ENCODE results near the gene SAFB2. TPM values are rescaled to one million over a fixed set of nuclear protein-coding genes. Genes with fewer than 3 reads are reported as not detected.

SAFB2 gene
- total RNA-seq, 1 donor = 38.0 TPM

DNA sequence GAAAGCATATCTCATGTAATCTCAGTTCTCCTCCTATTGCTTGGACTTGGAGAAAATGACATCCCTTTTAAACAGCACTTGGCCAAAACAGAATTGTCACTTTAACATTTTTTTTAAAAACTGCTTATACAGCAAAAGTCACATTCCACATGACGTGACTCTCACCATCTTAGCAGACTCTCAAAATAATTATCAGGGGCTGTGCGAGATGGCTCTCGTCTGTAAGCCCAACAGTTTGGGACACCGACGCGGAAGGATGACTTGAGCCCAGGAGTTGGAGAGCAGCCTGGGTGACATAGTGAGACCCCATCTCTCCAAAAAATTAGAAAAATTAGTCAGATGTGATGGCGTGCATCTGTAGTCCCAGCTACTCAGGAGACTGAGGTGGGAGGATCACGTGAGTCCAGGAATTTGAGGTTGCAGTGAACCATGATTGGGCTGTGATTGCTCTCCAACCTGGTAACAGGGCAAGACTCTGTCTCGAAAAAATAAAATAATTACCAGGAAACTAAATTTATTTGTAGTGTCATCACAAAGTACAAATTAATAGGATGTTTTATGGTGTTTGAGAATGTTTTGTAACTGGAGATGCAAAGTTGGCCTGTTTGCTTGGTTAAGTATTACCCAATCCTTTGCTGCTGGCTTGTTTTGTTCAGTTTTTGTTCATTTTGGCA lies 9.1 kb upstream of the SAFB2 start:
- Histone ChIP-seq H3K4me1 (ENCODE audit: insufficient read depth, low read length) (peaks cover 35% of the 10 kb centered on the region), H3K27ac (ENCODE audit: low read depth, low read length) (peak overlapping the region; percentile 65), H4K20me1 (ENCODE audit: insufficient read depth, low read length) (peaks cover 61% of the 10 kb centered on the region), H3K9me3 (ENCODE audit: low read depth, low read length) (no peaks in the 10 kb centered on the region), H2AFZ (ENCODE audit: low read length) (no peak overlapping the region), H3K27me3 (ENCODE audit: insufficient read depth, low read length) (no peaks in the 10 kb centered on the region), H3K36me3 (ENCODE audit: insufficient read depth, low read length) (peaks cover 36% of the 10 kb centered on the region), H3K4me2 (ENCODE audit: insufficient read depth, low read length) (peak overlapping the region; percentile 30), H3K79me2 (ENCODE audit: insufficient read depth, low read length) (peaks cover 99% of the 10 kb centered on the region), H3K4me3 (ENCODE audit: insufficient read depth, low read length) (no peak overlapping the region)
- DNase-seq (ENCODE audit: insufficient read length, low spot score, missing footprints) = no peak
- TF ChIP-seq, protein P1, sequence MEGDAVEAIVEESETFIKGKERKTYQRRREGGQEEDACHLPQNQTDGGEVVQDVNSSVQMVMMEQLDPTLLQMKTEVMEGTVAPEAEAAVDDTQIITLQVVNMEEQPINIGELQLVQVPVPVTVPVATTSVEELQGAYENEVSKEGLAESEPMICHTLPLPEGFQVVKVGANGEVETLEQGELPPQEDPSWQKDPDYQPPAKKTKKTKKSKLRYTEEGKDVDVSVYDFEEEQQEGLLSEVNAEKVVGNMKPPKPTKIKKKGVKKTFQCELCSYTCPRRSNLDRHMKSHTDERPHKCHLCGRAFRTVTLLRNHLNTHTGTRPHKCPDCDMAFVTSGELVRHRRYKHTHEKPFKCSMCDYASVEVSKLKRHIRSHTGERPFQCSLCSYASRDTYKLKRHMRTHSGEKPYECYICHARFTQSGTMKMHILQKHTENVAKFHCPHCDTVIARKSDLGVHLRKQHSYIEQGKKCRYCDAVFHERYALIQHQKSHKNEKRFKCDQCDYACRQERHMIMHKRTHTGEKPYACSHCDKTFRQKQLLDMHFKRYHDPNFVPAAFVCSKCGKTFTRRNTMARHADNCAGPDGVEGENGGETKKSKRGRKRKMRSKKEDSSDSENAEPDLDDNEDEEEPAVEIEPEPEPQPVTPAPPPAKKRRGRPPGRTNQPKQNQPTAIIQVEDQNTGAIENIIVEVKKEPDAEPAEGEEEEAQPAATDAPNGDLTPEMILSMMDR (IDR thresholded peaks at IDR 0.05; ENCODE audit: extremely low read depth, low read depth, low read length) = no peak

DNA sequence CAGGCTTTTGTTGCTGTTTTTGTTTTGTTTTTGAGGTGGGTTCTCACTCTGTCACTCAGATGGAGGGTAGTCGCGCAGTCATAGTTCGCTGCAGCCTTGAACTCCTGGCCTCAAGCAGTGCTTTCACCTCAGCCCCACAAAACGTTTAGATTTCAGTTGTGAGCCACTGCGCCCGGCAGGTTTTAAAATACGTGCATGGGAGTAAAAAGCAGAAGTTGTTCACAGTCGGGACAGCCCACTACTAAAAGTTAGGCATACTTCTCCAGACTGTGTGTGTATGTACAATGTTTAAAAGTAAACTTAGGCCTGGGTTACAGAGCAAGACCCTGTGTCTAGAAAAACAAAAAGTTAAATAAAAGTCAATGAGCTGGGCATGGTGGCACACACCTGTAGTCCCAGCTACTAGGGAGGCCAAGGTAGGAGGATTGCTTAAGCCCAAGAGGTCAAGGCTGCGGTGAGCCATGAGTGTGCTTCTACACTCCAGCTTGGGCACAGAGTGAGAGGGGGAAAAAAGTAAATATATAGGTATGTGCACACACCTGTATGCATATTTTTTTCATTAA lies 6.4 kb upstream of the SAFB2 start:
- H3K27ac ChIP-seq (ENCODE audit: low read depth, low read length) = peak overlapping the region; percentile 19
- peaks cover 55% of the 10 kb centered on the region for H3K36me3 ChIP-seq (ENCODE audit: insufficient read depth, low read length)
- TF ChIP-seq, protein P1 (IDR thresholded peaks at IDR 0.05; ENCODE audit: extremely low read depth, low read depth, low read length) = no peak
- H3K4me1 ChIP-seq (ENCODE audit: insufficient read depth, low read length) = peaks cover 56% of the 10 kb centered on the region
- H3K27me3 ChIP-seq (ENCODE audit: insufficient read depth, low read length) = no peaks in the 10 kb centered on the region
- no peak for DNase-seq (ENCODE audit: insufficient read length, low spot score, missing footprints)
- H3K9me3 ChIP-seq (ENCODE audit: low read depth, low read length) = no peaks in the 10 kb centered on the region
- peaks cover 99% of the 10 kb centered on the region for H3K79me2 ChIP-seq (ENCODE audit: insufficient read depth, low read length)
- peaks cover 75% of the 10 kb centered on the region for H4K20me1 ChIP-seq (ENCODE audit: insufficient read depth, low read length)
- H3K4me3 ChIP-seq (ENCODE audit: insufficient read depth, low read length) = no peak overlapping the region
- H2AFZ ChIP-seq (ENCODE audit: low read length) = no peak overlapping the region
- peak overlapping the region; percentile 14 for H3K4me2 ChIP-seq (ENCODE audit: insufficient read depth, low read length)

DNA sequence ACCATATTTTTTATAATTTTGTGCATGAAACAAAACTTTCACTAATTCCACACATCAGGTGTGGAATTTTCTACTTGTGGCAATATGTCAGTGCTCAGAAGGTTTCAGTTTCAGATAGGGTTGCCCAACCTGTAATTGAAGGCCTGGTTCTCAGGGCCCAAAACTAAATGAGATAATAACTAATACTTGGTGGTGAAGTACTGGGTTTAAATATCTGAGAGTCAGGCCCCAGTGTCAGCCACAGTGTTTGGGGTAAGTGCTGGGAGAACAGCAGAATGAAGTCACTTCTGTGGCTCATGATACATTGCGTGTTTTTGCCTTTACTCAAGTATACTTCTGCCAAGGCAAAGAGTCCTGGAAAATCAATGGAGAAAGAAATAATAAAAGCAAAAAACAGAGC lies 5.9 kb upstream of the SAFB2 start:
- H3K36me3 ChIP-seq (ENCODE audit: insufficient read depth, low read length) = peaks cover 55% of the 10 kb centered on the region
- H2AFZ ChIP-seq (ENCODE audit: low read length) = no peak overlapping the region
- H3K4me1 ChIP-seq (ENCODE audit: insufficient read depth, low read length) = peaks cover 56% of the 10 kb centered on the region
- peaks cover 81% of the 10 kb centered on the region for H4K20me1 ChIP-seq (ENCODE audit: insufficient read depth, low read length)
- no peak for DNase-seq (ENCODE audit: insufficient read length, low spot score, missing footprints)
- H3K4me2 ChIP-seq (ENCODE audit: insufficient read depth, low read length) = no peak overlapping the region
- no peak overlapping the region for H3K4me3 ChIP-seq (ENCODE audit: insufficient read depth, low read length)
- TF ChIP-seq, protein P1 (IDR thresholded peaks at IDR 0.05; ENCODE audit: extremely low read depth, low read depth, low read length) = no peak
- H3K9me3 ChIP-seq (ENCODE audit: low read depth, low read length) = no peaks in the 10 kb centered on the region
- H3K27me3 ChIP-seq (ENCODE audit: insufficient read depth, low read length) = no peaks in the 10 kb centered on the region
- peaks cover 99% of the 10 kb centered on the region for H3K79me2 ChIP-seq (ENCODE audit: insufficient read depth, low read length)
- H3K27ac ChIP-seq (ENCODE audit: low read depth, low read length) = peak overlapping the region; percentile 19

DNA sequence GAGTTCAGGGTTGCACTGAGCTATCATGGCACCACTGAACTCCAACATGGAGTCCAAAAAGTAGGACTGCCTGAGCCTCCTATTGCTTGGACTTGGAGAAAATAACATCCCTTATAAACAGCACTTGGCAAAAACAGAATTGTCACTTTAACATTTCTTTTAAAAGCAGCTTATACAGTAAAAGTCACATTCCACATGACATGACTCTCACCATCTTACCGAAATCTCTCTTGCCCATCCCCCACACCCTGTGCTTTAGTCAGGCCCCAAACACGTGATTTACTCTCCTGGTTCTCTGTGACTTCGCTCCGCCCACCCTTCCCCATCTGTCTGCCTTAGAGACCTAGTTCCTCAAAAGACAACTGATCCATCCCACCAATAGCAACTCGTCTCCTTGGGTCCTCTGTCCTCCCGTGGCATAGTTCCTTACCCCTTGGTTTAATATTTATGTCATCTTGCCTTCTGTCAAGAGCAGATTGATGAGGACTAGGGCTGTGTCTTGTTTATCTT lies 4.9 kb upstream of the SAFB2 start:
- Histone ChIP-seq H2AFZ (ENCODE audit: low read length) (no peak overlapping the region), H3K4me2 (ENCODE audit: insufficient read depth, low read length) (peak overlapping the region; percentile 9), H3K27ac (ENCODE audit: low read depth, low read length) (peak overlapping the region; percentile 19), H3K27me3 (ENCODE audit: insufficient read depth, low read length) (no peaks in the 10 kb centered on the region), H3K4me3 (ENCODE audit: insufficient read depth, low read length) (no peak overlapping the region), H3K4me1 (ENCODE audit: insufficient read depth, low read length) (peaks cover 56% of the 10 kb centered on the region), H3K79me2 (ENCODE audit: insufficient read depth, low read length) (peaks cover 97% of the 10 kb centered on the region), H3K9me3 (ENCODE audit: low read depth, low read length) (no peaks in the 10 kb centered on the region), H3K36me3 (ENCODE audit: insufficient read depth, low read length) (peaks cover 55% of the 10 kb centered on the region), H4K20me1 (ENCODE audit: insufficient read depth, low read length) (peaks cover 73% of the 10 kb centered on the region)
- TF ChIP-seq, protein P1 (IDR thresholded peaks at IDR 0.05; ENCODE audit: extremely low read depth, low read depth, low read length) = no peak
- DNase-seq (ENCODE audit: insufficient read length, low spot score, missing footprints) = no peak
